SKM-1 (cell line): Measurements from ENCODE around the gene COPS9.

Experiments used
- DNase-seq: peaks from one replicate; lab custom pipeline; 2025; ENCODE audit not compliant: unreplicated experiment; lab: John Stamatoyannopoulos, UW

COPS9 gene

GRCh38 chr2:240114233-240114632 is 21.9 kb downstream of the COPS9 start:
- DNase-seq, result no peak

- no peak for DNase-seq
Measured at GRCh38 chr2:240112914-240113690, 23.0 kb downstream of the COPS9 start.

- DNase-seq, result no peak
Measured at GRCh38 chr2:240111253-240111652, 24.9 kb downstream of the COPS9 start.

GRCh38 chr2:240109386-240109785 is 26.7 kb downstream of the COPS9 start:
- no peak for DNase-seq

- DNase-seq, result no peak
Measured at GRCh38 chr2:240107477-240107796, 28.7 kb downstream of the COPS9 start.

- DNase-seq, result no peak
Measured at GRCh38 chr2:240106765-240107476, 29.2 kb downstream of the COPS9 start.

GRCh38 chr2:240105982-240106381 is 30.1 kb downstream of the COPS9 start:
- no peak for DNase-seq

- no peak for DNase-seq
Measured at GRCh38 chr2:240103136-240103535, 33.0 kb downstream of the COPS9 start.

GRCh38 chr2:240098349-240098748 is 37.8 kb downstream of the COPS9 start:
- no peak for DNase-seq

GRCh38 chr2:240095556-240096523 is 40.3 kb downstream of the COPS9 start:
- DNase-seq, result no peak

- no peak for DNase-seq
Measured at GRCh38 chr2:240089306-240089705, 46.8 kb downstream of the COPS9 start.

- no peak for DNase-seq
Measured at GRCh38 chr2:240086563-240086962, 49.5 kb downstream of the COPS9 start.
